Skin epidermis (tissue), 12 donors: ENCODE results near the gene ST6GALNAC1.
A peak's percentile ranks its signal among the peaks of the same experiment; 100 is the strongest.

Experiments
- H3K27ac ChIP-seq, 21 experiments: fragments of 200-600 bp; sonication (generic) in 11 of 21; one replicate each; pipeline ENCODE4 v1.5.0; 2020; ENCODE audit warnings: mild to moderate bottlenecking in 3 of 21, inconsistent platforms in 2 of 21, moderate library complexity in 2 of 21
- H3K4me3 ChIP-seq, 7 experiments: fragments of 200-600 bp; sonication (generic) in 2 of 7; one replicate each; pipeline ENCODE4 v1.5.0; 2020; ENCODE audit warnings: inconsistent platforms in 2 of 7, mild to moderate bottlenecking in 2 of 7, moderate library complexity in 1 of 7

Gene ST6GALNAC1

DNA sequence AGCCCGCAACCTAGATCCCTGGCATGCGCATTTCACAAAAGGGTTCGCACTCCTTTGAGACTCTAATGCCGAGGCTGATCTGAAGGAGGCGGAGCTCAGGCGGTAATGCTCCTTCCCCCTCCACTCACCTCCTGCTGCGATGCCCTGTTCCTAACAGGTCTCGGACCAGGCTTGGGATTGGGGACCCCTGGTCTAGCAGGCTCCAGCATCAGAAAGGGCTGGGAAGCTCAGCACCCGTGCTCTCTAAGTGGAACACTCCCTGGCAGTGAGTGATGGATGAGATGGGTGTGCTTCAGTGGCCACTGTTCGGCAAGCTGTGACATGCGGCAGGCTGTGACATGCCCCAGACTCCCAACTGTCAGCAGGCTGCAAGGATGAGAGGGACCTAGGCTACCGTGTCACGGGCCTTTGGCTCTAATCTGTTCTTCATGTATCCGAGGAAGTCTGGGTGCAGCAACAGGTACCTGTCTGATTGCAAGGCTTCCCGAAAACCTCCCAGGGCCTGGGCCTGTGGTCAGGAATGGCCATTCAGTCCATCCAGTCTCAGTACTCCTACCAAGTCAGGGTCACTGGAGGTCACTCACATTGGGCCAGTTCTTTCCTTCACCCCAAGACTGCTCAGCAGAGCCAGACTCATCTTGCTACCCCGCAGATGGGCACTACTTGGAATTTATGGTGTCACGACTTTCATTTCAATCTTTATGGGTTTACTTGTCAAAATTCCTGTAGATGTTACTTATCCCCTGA is 56.6 kb downstream of the ST6GALNAC1 start:
- H3K27ac ChIP-seq, result peak overlapping the region in 13 of 21 experiments; percentile 86 to 99 (median 95)
- H3K4me3 ChIP-seq, result peak overlapping the region in 4 of 7 experiments; percentile 51 to 70 (median 60)

- peak within 1 kb of the TSS; percentile 84 to 99 (median 92) for H3K27ac ChIP-seq
- peak within 1 kb of the TSS; percentile 39 to 70 (median 59) for H3K4me3 ChIP-seq
Observed at GRCh38 chr17:76585649-76586593, 57.6 kb downstream of the ST6GALNAC1 start, which contains the start of gene ST6GALNAC2. Gene ST6GALNAC2 (minus strand): TSS chr17:76585860. CDS start chr17:76585808, 52 bp downstream.

- peak overlapping the region; percentile 39 to 70 (median 59) for H3K4me3 ChIP-seq
- peak overlapping the region; percentile 84 to 99 (median 92) for H3K27ac ChIP-seq
Observed at GRCh38 chr17:76585033-76585648, 58.4 kb downstream of the ST6GALNAC1 start.

GRCh38 chr17:76584427-76585032 is 59.0 kb downstream of the ST6GALNAC1 start:
- peak overlapping the region; percentile 39 to 70 (median 59) for H3K4me3 ChIP-seq

GRCh38 chr17:76582660-76583059 is 60.9 kb downstream of the ST6GALNAC1 start:
- H3K27ac ChIP-seq, result peak overlapping the region in 16 of 21 experiments; percentile 9 to 84 (median 58)
- H3K4me3 ChIP-seq, result no peak overlapping the region

More at GRCh38 chr17:76584427-76585032, 59.0 kb downstream of the ST6GALNAC1 start:
- H3K27ac ChIP-seq, result peak overlapping the region; percentile 84 to 99 (median 92)

GRCh38 chr17:76581515-76581914 is 62.0 kb downstream of the ST6GALNAC1 start:
- Histone ChIP-seq H3K27ac (peak overlapping the region in 18 of 21 experiments; percentile 1 to 84 (median 58)), H3K4me3 (no peak overlapping the region)

GRCh38 chr17:76579281-76579680 is 64.3 kb downstream of the ST6GALNAC1 start:
- peak overlapping the region in 1 of 21 experiments; percentile 11 for H3K27ac ChIP-seq
- no peak overlapping the region for H3K4me3 ChIP-seq

DNA sequence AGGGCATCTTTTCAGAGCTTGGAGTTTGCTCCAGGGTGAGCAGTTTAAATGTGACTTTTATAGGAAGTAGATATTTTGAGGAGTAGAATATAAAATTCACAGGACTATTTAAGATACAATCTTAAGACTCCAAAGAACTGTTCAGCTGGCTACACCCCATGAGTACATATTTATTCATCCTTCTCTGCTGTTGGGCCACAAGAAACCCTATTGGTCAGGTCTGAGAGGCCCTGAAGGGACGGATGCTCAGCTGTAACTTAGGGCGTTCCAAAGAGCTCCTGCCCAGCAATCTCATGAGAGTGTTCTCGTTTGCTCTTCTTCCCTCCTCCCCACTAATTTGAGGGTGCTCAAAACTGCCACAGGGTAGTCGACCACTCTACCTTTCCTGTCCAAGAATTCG is 65.2 kb downstream of the ST6GALNAC1 start:
- Histone ChIP-seq H3K4me3 (no peak overlapping the region), H3K27ac (peak overlapping the region in 1 of 21 experiments; percentile 11)

DNA sequence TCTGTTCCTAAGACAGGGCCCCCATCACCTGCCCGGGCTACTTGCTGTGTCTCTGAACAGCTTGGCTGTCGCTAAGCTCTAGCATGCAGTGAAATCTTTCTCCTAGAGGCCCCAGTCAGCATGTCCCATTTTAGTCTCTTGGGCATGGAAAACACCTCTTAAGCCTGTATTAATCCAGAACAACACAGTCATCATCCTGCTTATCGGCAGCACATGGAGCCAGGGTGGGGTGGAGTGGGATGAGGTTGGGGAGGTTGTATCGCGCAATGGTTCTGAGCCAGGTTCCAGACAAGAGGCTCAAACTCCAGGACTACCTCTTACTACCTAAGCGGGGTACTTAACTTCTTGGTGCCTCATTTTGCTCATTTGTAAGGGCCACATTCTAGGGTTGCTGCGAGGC is 65.7 kb downstream of the ST6GALNAC1 start:
- no peak overlapping the region for H3K27ac ChIP-seq
- H3K4me3 ChIP-seq, result no peak overlapping the region

- Histone ChIP-seq H3K4me3 (no peak overlapping the region), H3K27ac (peak overlapping the region in 1 of 21 experiments; percentile 52)
Observed at GRCh38 chr17:76576189-76576588, 67.4 kb downstream of the ST6GALNAC1 start.

GRCh38 chr17:76575570-76575969 is 68.0 kb downstream of the ST6GALNAC1 start:
- peak overlapping the region in 2 of 21 experiments; percentile 14 to 52 for H3K27ac ChIP-seq
- no peak overlapping the region for H3K4me3 ChIP-seq
